Mesothelial cell of epicardium (in vitro differentiated cells): ENCODE measurements around the gene TMEM63C. TPM values are rescaled to one million over a fixed set of nuclear protein-coding genes. Genes with fewer than 3 reads are reported as not detected.

Experiments
- DNase-seq, 2 experiments: peaks; one replicate each; pipeline ENCODE4 v3.0.0; 2021; ENCODE audit warnings: low spot score in 2 of 2; ENCODE audit not compliant: unreplicated experiment in 2 of 2
- H3K27ac Mint-ChIP-seq: 2 replicates; pipeline ENCODE4 v1.8.0; 2021; ENCODE audit warnings: mixed read lengths
- H3K27me3 Mint-ChIP-seq: 2 replicates; pipeline ENCODE4 v1.8.0; 2021; ENCODE audit warnings: low read depth, mixed read lengths
- H3K36me3 Mint-ChIP-seq: 2 replicates; pipeline ENCODE4 v1.8.0; 2021; ENCODE audit warnings: mixed read lengths
- H3K4me1 Mint-ChIP-seq: 2 replicates; pipeline ENCODE4 v1.8.0; 2021; ENCODE audit warnings: mixed read lengths
- H3K4me3 Mint-ChIP-seq: 2 replicates; pipeline ENCODE4 v1.8.0; 2021; ENCODE audit warnings: mild to moderate bottlenecking, moderate library complexity, mixed read lengths
- H3K9me3 Mint-ChIP-seq: 2 replicates; pipeline ENCODE4 v1.8.0; 2021; ENCODE audit warnings: mixed read lengths
- CTCF ChIP-seq: fragments of 200-600 bp; sonication (generic); IDR thresholded peaks from one replicate; pipeline ENCODE4 v1.5.0; 2021; ENCODE audit warnings: antibody characterized with exemption; ENCODE audit not compliant: unreplicated experiment
- total RNA-seq: library from RNA; stranded (reverse); gene quantifications from 3 replicates; pipeline ENCODE4 v1.2.1, GENCODE V29; 2021

TMEM63C gene
- 6.2 to 7.7 TPM (median 7.0 TPM) in 3 replicates for total RNA-seq

- Mint-ChIP-seq H3K4me3 (peak within 1 kb of the TSS; percentile 75), H3K27ac (peak within 1 kb of the TSS; percentile 89), H3K9me3 (no peaks in the 10 kb centered on the region), H3K4me1 (peaks cover 8% of the 10 kb centered on the region), H3K36me3 (no peaks in the 10 kb centered on the region), H3K27me3 (peaks cover 44% of the 10 kb centered on the region)
- no peak for TF ChIP-seq CTCF
- DNase-seq, result peak; percentile 45 to 78
Observed at GRCh38 chr14:77181603-77182437, at the start of gene TMEM63C. TMEM63C (plus strand) TSS chr14:77181798; CDS start chr14:77218814, 37,016 bp downstream.

GRCh38 chr14:77131871-77132486, 49.6 kb upstream of the TMEM63C start:
- H3K9me3 Mint-ChIP-seq, result no peaks in the 10 kb centered on the region
- no peak for DNase-seq
- no peak overlapping the region for H3K4me3 Mint-ChIP-seq
- TF ChIP-seq CTCF, result no peak
- H3K27me3 Mint-ChIP-seq, result peaks cover 96% of the 10 kb centered on the region
- peaks cover 8% of the 10 kb centered on the region for H3K4me1 Mint-ChIP-seq
- no peak overlapping the region for H3K27ac Mint-ChIP-seq
- no peaks in the 10 kb centered on the region for H3K36me3 Mint-ChIP-seq

- peaks cover 98% of the 10 kb centered on the region for H3K27me3 Mint-ChIP-seq
- no peaks in the 10 kb centered on the region for H3K4me1 Mint-ChIP-seq
- DNase-seq, result peak; percentile 71 to 83
- H3K9me3 Mint-ChIP-seq, result no peaks in the 10 kb centered on the region
- H3K36me3 Mint-ChIP-seq, result no peaks in the 10 kb centered on the region
- H3K27ac Mint-ChIP-seq, result no peak overlapping the region
- no peak overlapping the region for H3K4me3 Mint-ChIP-seq
- TF ChIP-seq CTCF, result no peak
Observed at GRCh38 chr14:77133720-77134338, 47.8 kb upstream of the TMEM63C start.

- no peak overlapping the region for H3K27ac Mint-ChIP-seq
- H3K36me3 Mint-ChIP-seq, result no peaks in the 10 kb centered on the region
- no peak for TF ChIP-seq CTCF
- peaks cover 93% of the 10 kb centered on the region for H3K27me3 Mint-ChIP-seq
- no peaks in the 10 kb centered on the region for H3K9me3 Mint-ChIP-seq
- H3K4me1 Mint-ChIP-seq, result peaks cover 17% of the 10 kb centered on the region
- H3K4me3 Mint-ChIP-seq, result no peak overlapping the region
- DNase-seq, result no peak
Observed at GRCh38 chr14:77139022-77139421, 42.6 kb upstream of the TMEM63C start.

- H3K27ac Mint-ChIP-seq, result no peak overlapping the region
- H3K27me3 Mint-ChIP-seq, result peaks cover 93% of the 10 kb centered on the region
- peak; percentile 54 for TF ChIP-seq CTCF
- H3K4me3 Mint-ChIP-seq, result peak overlapping the region; percentile 61
- H3K4me1 Mint-ChIP-seq, result peaks cover 17% of the 10 kb centered on the region
- no peak for DNase-seq
- no peaks in the 10 kb centered on the region for H3K36me3 Mint-ChIP-seq
- no peaks in the 10 kb centered on the region for H3K9me3 Mint-ChIP-seq
Observed at GRCh38 chr14:77139540-77140358, 41.8 kb upstream of the TMEM63C start.
